ENCODE results near the gene CD200. TPM values are rescaled to one million over a fixed set of nuclear protein-coding genes. Genes with fewer than 3 reads are reported as not detected.

CD200 gene
- polyA plus RNA-seq, 3 donors from 2014 or later: 0.11 to 0.20 TPM; not detected in 1

GRCh38 chr3:112339134-112339533 is 6.2 kb downstream of the CD200 start:
- H3K27ac Mint-ChIP-seq: no peak overlapping the region
- no peaks in the 10 kb centered on the region for H3K4me1 Mint-ChIP-seq
- DNase-seq: no peak
- H3K36me3 Mint-ChIP-seq: peaks cover 0 to 3% (median 0%) of the 10 kb centered on the region in 3 donors
- H3K27me3 Mint-ChIP-seq (ENCODE audit: low read depth in 3 of 3): peaks cover 2 to 4% (median 3%) of the 10 kb centered on the region in 3 donors
- no peak overlapping the region for H3K4me3 Mint-ChIP-seq
- H3K9me3 Mint-ChIP-seq: peaks cover 0 to 4% (median 0%) of the 10 kb centered on the region in 6 donors

GRCh38 chr3:112339609-112340008 is 6.7 kb downstream of the CD200 start:
- no peak for DNase-seq
- H3K27ac Mint-ChIP-seq: no peak overlapping the region
- peaks cover 0 to 4% (median 0%) of the 10 kb centered on the region in 6 donors for H3K9me3 Mint-ChIP-seq
- no peaks in the 10 kb centered on the region for H3K4me1 Mint-ChIP-seq
- H3K4me3 Mint-ChIP-seq: no peak overlapping the region
- H3K27me3 Mint-ChIP-seq (ENCODE audit: low read depth in 3 of 3): peaks cover 2 to 4% (median 2%) of the 10 kb centered on the region in 3 donors
- peaks cover 0 to 3% (median 0%) of the 10 kb centered on the region in 3 donors for H3K36me3 Mint-ChIP-seq

- DNase-seq: no peak
- Mint-ChIP-seq H3K9me3 (peaks cover 0 to 4% (median 0%) of the 10 kb centered on the region in 6 donors), H3K27ac (no peak overlapping the region), H3K36me3 (peaks cover 0 to 3% (median 0%) of the 10 kb centered on the region in 3 donors), H3K4me3 (no peak overlapping the region), H3K4me1 (no peaks in the 10 kb centered on the region), H3K27me3 (ENCODE audit: low read depth in 3 of 3) (peaks cover 2 to 5% (median 3%) of the 10 kb centered on the region in 3 donors)
These were observed 8.4 kb downstream of the CD200 start for GRCh38 chr3:112341386-112341785.

- Mint-ChIP-seq H3K9me3 (peaks cover 0 to 4% (median 0%) of the 10 kb centered on the region in 6 donors), H3K4me1 (no peaks in the 10 kb centered on the region), H3K4me3 (no peak overlapping the region), H3K27ac (no peak overlapping the region), H3K27me3 (ENCODE audit: low read depth in 3 of 3) (peaks cover 0 to 5% (median 2%) of the 10 kb centered on the region in 3 donors), H3K36me3 (peaks cover 0 to 3% (median 0%) of the 10 kb centered on the region in 3 donors)
- no peak for DNase-seq
These were observed 12.7 kb downstream of the CD200 start for GRCh38 chr3:112345681-112346080.

DNA sequence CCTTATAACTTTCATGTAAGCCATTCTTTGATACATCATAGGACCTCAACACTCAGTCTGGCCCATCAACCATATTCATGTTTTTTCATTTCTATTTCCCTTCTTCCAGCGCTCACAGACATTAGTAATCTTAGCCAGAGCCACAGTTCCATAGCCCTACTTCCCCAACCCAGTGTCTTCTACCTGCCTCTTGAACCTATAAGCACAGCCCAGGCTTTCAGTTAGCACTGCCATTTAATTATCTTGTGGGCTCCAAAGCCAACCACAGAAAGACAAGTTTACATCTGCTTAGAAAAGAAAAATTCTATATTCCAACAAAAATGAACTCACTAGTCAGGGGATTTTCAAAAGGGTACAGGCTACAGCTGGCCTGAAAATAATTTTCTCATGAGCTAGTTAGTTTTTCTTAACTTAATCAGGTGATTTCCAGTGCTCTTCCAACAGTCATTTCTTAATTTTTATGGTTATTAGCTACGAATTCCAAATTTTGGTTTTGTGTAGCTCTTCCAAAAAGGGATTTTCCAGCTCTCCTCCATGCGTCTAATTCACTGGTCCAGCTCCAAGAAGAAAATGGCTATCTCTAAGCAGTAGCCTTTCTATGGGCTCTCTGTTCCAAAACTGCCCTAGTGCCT is 13.7 kb downstream of the CD200 start:
- Mint-ChIP-seq H3K4me3 (no peak overlapping the region), H3K36me3 (peaks cover 0 to 3% (median 0%) of the 10 kb centered on the region in 3 donors), H3K27ac (no peak overlapping the region), H3K9me3 (peaks cover 0 to 4% (median 0%) of the 10 kb centered on the region in 6 donors), H3K4me1 (no peaks in the 10 kb centered on the region), H3K27me3 (ENCODE audit: low read depth in 3 of 3) (peaks cover 0 to 5% (median 2%) of the 10 kb centered on the region in 3 donors)
- DNase-seq: no peak

GRCh38 chr3:112348943-112349342 is 16.0 kb downstream of the CD200 start:
- Mint-ChIP-seq H3K36me3 (no peaks in the 10 kb centered on the region), H3K27ac (no peak overlapping the region), H3K27me3 (ENCODE audit: low read depth in 3 of 3) (peaks cover 0 to 3% (median 2%) of the 10 kb centered on the region in 3 donors), H3K9me3 (peaks cover 0 to under 1% (median 0%) of the 10 kb centered on the region in 6 donors), H3K4me3 (no peak overlapping the region), H3K4me1 (no peaks in the 10 kb centered on the region)
- DNase-seq: no peak

- Mint-ChIP-seq H3K36me3 (no peaks in the 10 kb centered on the region), H3K4me3 (no peak overlapping the region), H3K9me3 (no peaks in the 10 kb centered on the region), H3K27ac (no peak overlapping the region), H3K4me1 (no peaks in the 10 kb centered on the region), H3K27me3 (ENCODE audit: low read depth in 3 of 3) (peaks cover 0 to 2% (median 0%) of the 10 kb centered on the region in 3 donors)
- DNase-seq: no peak
These were observed 16.6 kb downstream of the CD200 start for GRCh38 chr3:112349557-112349956.

GRCh38 chr3:112350018-112350810 is 17.3 kb downstream of the CD200 start:
- DNase-seq: no peak
- Mint-ChIP-seq H3K27ac (no peak overlapping the region), H3K9me3 (no peaks in the 10 kb centered on the region), H3K36me3 (no peaks in the 10 kb centered on the region), H3K4me1 (no peaks in the 10 kb centered on the region), H3K27me3 (ENCODE audit: low read depth in 3 of 3) (peaks cover 0 to 2% (median 0%) of the 10 kb centered on the region in 3 donors), H3K4me3 (no peak overlapping the region)

DNA sequence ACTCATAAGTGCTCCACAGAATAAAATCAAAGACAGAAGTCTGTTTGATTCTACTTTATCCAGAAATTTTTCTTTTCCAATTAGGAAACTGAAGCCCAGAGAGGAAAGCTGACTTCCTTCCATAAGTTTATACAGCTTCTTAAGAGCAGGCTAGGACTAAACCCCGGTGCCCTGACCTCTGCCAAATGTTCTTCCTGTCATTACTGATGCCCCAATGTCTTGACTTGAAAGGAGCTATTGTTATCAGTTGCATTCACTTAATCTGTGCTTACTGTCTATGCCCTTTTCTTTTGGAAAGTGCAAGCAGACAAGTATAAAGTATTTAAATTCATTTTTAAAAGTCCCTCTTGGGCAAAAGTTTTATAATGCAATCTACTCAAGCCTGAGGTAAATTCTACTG is 18.1 kb downstream of the CD200 start:
- H3K27me3 Mint-ChIP-seq (ENCODE audit: low read depth in 3 of 3): peaks cover 0 to 2% (median 0%) of the 10 kb centered on the region in 3 donors
- no peak overlapping the region for H3K27ac Mint-ChIP-seq
- no peaks in the 10 kb centered on the region for H3K36me3 Mint-ChIP-seq
- no peaks in the 10 kb centered on the region for H3K9me3 Mint-ChIP-seq
- no peaks in the 10 kb centered on the region for H3K4me1 Mint-ChIP-seq
- no peak for DNase-seq
- H3K4me3 Mint-ChIP-seq: no peak overlapping the region

DNA sequence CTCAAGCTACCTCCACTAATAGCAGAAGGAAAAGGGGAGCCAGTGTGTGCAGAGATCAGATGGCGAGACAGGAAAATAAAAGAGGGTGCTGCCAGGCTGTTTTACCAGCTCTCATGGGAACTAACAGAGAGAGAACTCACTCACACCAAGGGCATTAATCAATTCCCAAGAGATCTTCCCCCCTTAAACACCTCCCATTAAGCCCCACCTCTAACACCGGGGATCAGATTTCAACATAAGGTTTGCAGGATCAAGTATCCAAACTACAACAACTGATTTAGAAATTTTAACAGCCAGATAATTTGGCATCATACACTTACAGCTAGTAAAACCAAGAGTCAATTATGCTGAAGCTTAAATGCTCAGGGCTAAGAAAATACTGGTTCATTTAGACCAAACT is 18.9 kb downstream of the CD200 start:
- Mint-ChIP-seq H3K9me3 (no peaks in the 10 kb centered on the region), H3K4me1 (no peaks in the 10 kb centered on the region), H3K36me3 (no peaks in the 10 kb centered on the region), H3K27me3 (ENCODE audit: low read depth in 3 of 3) (no peaks in the 10 kb centered on the region), H3K27ac (no peak overlapping the region), H3K4me3 (no peak overlapping the region)
- no peak for DNase-seq

GRCh38 chr3:112352720-112353119 is 19.8 kb downstream of the CD200 start:
- Mint-ChIP-seq H3K4me3 (no peak overlapping the region), H3K36me3 (no peaks in the 10 kb centered on the region), H3K9me3 (no peaks in the 10 kb centered on the region), H3K27ac (no peak overlapping the region), H3K27me3 (ENCODE audit: low read depth in 3 of 3) (peaks cover 0 to 2% (median 0%) of the 10 kb centered on the region in 3 donors), H3K4me1 (no peaks in the 10 kb centered on the region)
- no peak for DNase-seq

- DNase-seq: no peak
- peaks cover 0 to 2% (median 0%) of the 10 kb centered on the region in 3 donors for H3K27me3 Mint-ChIP-seq (ENCODE audit: low read depth in 3 of 3)
- no peak overlapping the region for H3K27ac Mint-ChIP-seq
- no peak overlapping the region for H3K4me3 Mint-ChIP-seq
- H3K9me3 Mint-ChIP-seq: no peaks in the 10 kb centered on the region
- H3K36me3 Mint-ChIP-seq: no peaks in the 10 kb centered on the region
- peaks cover 4% of the 10 kb centered on the region in 2 donors for H3K4me1 Mint-ChIP-seq
These were observed 20.4 kb downstream of the CD200 start for GRCh38 chr3:112353365-112353764.

DNA sequence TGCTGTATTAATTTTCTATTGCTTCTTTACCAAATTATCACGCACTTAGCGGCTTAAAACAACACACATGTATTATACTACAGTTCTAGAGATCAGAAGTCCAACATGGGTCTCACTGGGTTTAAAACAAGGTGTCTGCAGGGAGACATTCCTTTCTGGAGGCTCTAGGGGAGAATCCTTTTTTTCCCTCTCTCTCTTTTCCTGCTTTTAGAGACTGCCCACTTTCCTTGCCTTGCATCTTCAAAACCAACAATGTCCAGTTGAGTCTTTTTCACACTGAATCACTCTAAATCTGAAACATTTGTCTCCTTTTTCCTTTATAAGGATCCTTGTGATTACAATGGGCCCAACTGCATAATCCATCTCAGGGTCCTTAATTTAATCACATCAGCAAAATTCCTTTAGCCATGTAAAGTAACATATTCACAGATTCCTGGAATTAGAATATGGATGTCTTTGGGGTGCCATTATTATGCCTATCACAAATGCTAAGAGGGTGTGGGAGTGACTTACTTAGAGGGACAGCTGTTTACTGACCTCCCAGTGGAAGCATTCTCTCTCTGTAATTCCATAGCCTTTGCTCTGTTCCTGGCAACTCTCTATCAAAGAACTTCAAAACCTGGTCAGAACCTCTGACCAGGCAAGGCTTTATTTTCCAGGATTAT is 21.8 kb downstream of the CD200 start:
- peaks cover 0 to 2% (median 0%) of the 10 kb centered on the region in 3 donors for H3K27me3 Mint-ChIP-seq (ENCODE audit: low read depth in 3 of 3)
- H3K4me3 Mint-ChIP-seq: no peak overlapping the region
- H3K36me3 Mint-ChIP-seq: no peaks in the 10 kb centered on the region
- no peaks in the 10 kb centered on the region for H3K9me3 Mint-ChIP-seq
- peaks cover 6 to 8% of the 10 kb centered on the region in 2 donors for H3K4me1 Mint-ChIP-seq
- DNase-seq: no peak
- H3K27ac Mint-ChIP-seq: no peak overlapping the region

DNA sequence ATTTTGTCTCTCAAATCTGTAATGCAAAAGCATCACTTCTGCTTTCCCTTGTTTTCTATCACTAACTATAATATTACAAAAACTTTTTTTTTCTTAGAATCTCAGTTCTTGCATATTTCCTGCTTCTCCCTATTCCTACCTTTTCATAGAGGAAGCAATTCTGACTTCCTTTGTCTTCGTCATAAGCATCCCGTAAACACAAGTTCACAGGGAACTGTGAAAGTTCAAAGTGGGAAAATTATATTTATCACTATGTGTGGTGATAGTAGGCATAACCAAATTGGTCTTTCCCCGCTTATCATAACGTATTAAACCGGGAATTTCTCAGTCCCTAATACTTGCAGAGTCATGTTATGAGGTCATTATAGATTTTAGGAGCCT is 22.3 kb downstream of the CD200 start:
- Mint-ChIP-seq H3K27ac (no peak overlapping the region), H3K27me3 (ENCODE audit: low read depth in 3 of 3) (peaks cover 0 to 2% (median 0%) of the 10 kb centered on the region in 3 donors), H3K36me3 (no peaks in the 10 kb centered on the region), H3K9me3 (no peaks in the 10 kb centered on the region), H3K4me3 (no peak overlapping the region), H3K4me1 (peaks cover 6 to 8% of the 10 kb centered on the region in 2 donors)
- DNase-seq: no peak

Measured in immature natural killer cell (primary cell).